ENCODE measurements around the gene ROMO1.
"Not testable (repeated sequence)": the region's sequence is repeated elsewhere in the genome, so short reads cannot be mapped to it uniquely, and the experiment has no call there.

The ROMO1 gene

DNA sequence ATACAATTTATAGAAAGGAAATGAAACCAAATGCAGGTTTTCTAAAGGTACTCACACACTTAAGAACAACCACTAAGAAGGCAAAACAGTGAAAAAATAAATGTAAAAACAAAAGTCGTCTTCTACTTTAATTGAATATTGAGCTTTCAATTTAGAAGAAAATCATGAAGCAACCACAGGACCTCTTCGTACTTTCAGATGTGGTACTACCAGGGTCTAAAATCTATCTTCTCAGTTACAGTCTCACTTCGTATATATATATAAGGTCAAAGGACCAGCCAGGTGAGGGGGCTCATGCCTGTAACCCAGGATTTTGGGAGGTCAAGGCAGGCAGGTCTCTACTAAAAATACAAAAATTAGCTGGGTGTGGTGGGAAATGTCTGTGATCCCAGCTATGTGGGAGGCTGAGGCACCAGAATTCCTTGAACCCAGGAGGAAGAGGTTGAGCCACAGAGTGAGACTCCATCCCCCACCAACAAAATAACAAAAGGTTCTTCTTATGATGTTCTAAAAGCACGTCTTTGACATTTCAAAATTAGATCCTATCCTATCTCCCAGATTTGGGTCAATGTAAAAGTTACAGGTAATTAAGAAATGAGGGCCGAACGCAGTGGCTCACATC lies 12.5 kb downstream of the ROMO1 start:
- no peak for DNase-seq

DNA sequence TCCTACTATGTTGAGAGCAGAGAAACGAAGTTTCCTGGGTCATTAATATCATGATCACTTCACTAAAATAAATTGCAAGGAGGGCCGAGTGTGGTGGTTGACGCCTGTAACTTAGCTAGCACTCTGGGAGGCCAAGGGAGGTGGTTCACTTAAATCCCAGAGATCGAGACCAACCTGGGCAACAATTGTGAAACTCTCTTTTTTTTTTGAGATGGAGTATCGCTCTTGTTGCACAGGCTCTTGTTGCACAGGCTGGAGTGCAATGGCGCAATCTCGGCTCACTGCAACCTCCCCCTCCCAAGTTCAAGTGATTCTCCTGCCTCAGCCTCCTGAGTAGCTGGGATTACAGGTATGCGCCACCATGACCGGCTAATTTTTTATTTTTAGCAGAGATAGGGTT lies 13.9 kb downstream of the ROMO1 start:
- DNase-seq = not testable (repeated sequence)

GRCh38 chr20:35714127-35714526 lies 14.9 kb downstream of the ROMO1 start:
- no peak for DNase-seq

GRCh38 chr20:35715652-35716051 lies 16.4 kb downstream of the ROMO1 start:
- no peak for DNase-seq

- DNase-seq = no peak
These were observed 17.1 kb downstream of the ROMO1 start for GRCh38 chr20:35716330-35716729.

DNA sequence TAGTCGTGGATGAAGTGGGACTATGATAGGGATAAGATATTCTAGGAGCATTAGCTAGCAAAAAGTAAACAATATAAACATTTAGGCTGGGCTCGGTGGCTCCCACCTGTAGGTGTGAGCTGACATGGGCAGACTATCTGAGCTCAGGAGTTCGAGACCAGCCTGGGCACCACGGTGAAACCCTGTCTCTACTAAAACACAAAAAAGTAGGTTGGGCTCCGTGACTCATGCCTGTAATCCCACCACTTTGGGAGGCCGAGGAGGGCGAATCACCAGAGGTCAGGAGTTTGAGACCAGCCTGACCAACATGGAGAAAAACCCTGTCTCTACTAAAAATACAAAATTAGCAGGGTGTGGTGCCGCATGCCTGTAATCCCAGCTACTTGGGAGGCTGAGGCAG lies 19.1 kb downstream of the ROMO1 start:
- not testable (repeated sequence) for DNase-seq

DNA sequence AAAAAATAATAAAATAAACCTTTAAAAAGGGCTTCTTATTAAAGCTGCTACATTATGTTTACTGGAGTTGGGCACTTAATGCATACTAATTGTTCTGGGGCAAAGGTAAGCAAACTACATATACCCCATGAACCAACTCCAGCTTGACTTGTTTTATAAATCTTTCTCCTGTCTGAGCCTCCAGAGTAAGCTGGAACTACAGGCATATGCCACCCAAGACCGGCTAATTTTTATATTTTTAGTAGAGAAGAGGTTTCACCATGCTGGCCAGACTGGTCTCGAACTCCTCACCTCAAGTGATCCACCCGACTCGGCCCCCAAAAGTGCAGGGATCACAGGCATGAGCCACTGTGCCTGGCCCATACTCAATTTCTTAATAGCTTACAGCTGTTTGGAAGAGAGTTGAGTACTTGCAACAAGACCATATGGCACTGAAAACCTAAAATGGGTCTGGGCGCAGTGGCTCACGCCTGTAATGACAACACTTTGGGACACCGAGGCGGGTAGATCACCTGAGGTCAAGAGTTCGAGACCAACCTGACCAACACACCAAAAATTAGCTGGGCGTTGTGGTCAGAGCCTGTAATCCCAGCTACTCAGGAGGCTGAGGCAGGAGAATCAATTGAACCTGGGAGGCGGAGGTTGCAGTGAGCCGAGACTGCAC lies 19.9 kb downstream of the ROMO1 start:
- DNase-seq = no peak

DNA sequence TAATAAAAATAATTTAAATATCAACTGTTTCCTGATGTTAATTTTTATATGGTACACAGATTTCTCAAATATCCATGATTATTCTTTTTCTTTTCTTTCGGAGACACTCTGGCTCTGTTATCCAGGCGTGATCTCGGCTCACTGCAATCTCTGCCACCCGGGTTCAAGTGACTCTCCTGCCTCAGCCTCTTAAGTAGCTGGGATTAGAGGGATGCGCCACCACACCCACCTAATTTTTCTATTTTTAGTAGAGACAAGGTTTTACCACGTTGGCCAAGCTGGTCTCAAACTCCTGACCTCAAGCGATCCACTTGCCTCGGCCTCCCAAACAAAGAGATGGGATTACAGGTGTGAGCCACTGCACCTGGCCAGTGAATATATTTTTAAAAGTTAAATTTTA lies 20.5 kb downstream of the ROMO1 start:
- DNase-seq = no peak

- no peak for DNase-seq
These were observed 21.2 kb downstream of the ROMO1 start for GRCh38 chr20:35720165-35721123.

DNA sequence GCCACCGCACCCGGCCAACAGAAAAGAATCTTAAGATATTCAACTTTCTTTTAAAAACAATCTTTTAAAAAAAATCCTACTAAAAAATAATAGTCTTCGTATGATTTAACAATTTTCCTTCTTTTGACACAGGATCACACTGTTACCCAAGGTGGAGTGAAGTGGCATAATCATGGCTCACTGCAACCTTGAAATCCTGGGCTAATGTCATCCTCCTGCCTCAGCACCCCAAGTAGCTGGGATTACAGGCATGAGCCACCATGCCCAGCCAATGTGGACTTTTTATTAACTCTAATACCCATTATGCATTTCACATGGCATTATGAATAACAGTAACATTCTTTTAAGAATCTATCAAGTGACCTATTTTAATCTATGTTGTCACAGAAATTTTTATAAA lies 22.0 kb downstream of the ROMO1 start:
- DNase-seq = no peak

DNA sequence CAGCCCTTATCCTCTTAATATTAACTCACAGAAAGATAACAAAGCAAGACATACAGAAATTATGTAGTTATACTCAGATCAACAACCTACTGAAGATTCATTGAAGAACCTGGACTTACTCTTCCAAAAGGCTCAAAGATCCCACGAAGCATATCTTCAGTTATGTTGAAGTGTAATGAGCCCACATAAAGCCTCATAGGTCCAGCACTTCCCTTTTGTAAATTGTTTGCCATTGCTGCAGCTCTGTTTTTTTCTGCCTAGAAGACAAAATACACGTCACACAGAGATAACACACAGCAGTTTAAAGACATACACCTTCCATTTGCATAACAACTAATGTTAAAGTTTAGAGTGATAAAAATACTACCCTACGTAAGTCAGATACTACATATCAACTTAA lies 22.4 kb downstream of the ROMO1 start:
- DNase-seq = no peak

- DNase-seq = not testable (repeated sequence)
These were observed 24.1 kb downstream of the ROMO1 start for GRCh38 chr20:35723275-35723639.

DNA sequence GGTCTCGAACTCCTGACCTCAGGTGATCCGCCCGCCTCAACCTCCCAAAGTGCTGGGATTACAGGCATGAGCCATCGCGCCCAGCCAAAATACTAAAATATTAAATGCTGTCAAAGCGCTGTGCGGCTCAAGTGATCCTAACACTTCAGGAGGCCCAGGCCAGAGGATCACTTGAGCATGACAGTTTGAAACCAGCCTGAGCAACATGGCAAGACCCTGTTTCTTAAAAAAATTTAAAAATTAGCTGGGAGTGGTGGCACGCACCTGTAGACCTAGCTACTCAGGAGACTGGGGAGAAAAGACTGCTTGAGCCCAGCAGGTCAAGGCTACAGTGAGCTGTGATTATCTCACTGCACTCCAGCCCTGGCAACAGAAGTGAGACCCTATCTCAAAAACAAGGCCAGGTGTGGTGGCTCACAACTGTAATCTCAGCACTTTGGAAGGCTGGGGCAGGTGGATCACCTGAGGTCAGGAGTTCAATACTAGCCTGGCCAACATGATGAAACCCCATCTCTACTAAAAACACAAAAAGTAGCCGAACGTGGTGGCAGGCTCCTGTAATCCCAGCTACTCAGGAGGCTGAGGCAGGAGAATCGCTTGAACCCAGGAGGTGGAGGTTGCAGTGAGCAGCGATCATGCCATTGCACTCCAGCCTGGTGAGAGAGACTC lies 24.6 kb downstream of the ROMO1 start:
- DNase-seq = not testable (repeated sequence)

GRCh38 chr20:35724321-35725230 lies 25.4 kb downstream of the ROMO1 start:
- no peak for DNase-seq

- DNase-seq = no peak
These were observed 27.9 kb downstream of the ROMO1 start for GRCh38 chr20:35726842-35727711.

- no peak for DNase-seq
These were observed 30.1 kb downstream of the ROMO1 start for GRCh38 chr20:35729283-35729807.

GRCh38 chr20:35729836-35730582 lies 30.8 kb downstream of the ROMO1 start:
- DNase-seq = no peak

DNA sequence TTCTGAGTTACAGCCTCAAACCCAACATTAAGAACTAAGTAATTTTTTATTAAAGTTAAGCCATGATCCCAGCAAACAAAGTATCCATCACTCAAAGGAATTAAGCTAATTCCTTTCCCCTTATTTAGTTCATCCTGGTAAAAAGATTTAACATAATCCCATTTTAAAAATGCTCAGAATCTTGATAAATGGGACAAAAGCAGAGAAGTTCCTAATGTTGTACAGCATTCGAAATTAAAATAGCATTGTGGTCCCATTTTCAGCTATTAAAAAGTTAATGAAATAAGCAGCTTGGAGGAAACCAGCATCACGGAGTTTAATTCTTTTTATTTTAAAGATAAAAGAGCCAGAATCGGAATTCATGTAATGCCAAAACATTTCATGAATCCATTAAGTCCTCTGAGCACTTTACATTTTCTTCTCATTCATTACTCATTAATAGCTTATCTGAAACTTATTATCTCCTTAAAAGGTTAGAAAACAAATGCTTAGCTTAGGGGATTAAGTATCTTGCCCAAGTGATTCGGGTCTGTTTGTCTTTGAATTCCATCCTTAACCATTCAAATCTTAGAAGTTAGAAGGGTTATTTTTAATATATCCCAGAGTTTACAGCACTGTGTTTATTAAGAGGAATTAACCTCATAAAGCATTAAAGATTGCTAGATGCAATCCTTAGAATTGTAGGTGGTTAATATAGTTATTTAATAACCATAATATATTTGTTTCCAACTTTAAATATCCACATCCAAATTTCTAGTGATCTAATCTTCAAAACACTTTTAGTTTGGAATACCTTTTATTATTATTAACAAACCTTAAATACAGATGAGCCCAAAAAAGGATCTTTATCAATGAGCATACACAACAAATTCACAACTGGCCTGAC lies 31.6 kb downstream of the ROMO1 start:
- DNase-seq = no peak

- no peak for DNase-seq
These were observed 32.2 kb downstream of the ROMO1 start for GRCh38 chr20:35731469-35731788.
